RWPE2 (cell line): ENCODE measurements around the gene BABAM2.

Source experiments
- ATAC-seq: fragments of 200-7000 bp; cut with Tn5 transposase; 3 replicates; pipeline ENCODE4 v1.9.1; 2021; ENCODE audit warnings: low read depth
- DNase-seq: peaks from one replicate; pipeline ENCODE4 v3.0.0-alpha.2; 2020; ENCODE audit warnings: low spot score
- H3K27ac ChIP-seq: fragments of 450-650 bp; 2 replicates; pipeline ENCODE4 v1.5.1; 2017; ENCODE audit warnings: mild to moderate bottlenecking; ENCODE audit not compliant: poor library complexity, severe bottlenecking
- H3K27me3 ChIP-seq: fragments of 250-450 bp; sonication (Bioruptor Pico); 2 replicates; pipeline ENCODE4 v1.5.1; 2021; ENCODE audit warnings: mild to moderate bottlenecking, moderate library complexity; ENCODE audit not compliant: insufficient read depth, poor library complexity, severe bottlenecking
- H3K36me3 ChIP-seq: fragments of 250-450 bp; sonication (Bioruptor Pico); 2 replicates; pipeline ENCODE4 v1.5.1; 2020; ENCODE audit warnings: low read depth, mild to moderate bottlenecking, moderate library complexity
- H3K4me1 ChIP-seq: fragments of 250-450 bp; sonication (Bioruptor Pico); 2 replicates; pipeline ENCODE4 v1.5.1; 2021; ENCODE audit warnings: mild to moderate bottlenecking, moderate library complexity; ENCODE audit not compliant: insufficient read depth, poor library complexity, severe bottlenecking
- H3K4me3 ChIP-seq: fragments of 250-450 bp; sonication (Bioruptor Pico); 2 replicates; pipeline ENCODE4 v1.5.1; 2021; ENCODE audit warnings: mild to moderate bottlenecking, moderate library complexity; ENCODE audit not compliant: severe bottlenecking
- H3K9me3 ChIP-seq: fragments of 250-450 bp; sonication (Bioruptor Pico); 2 replicates; pipeline ENCODE4 v1.5.1; 2021; ENCODE audit warnings: mild to moderate bottlenecking, moderate library complexity; ENCODE audit not compliant: severe bottlenecking
- TF ChIP-seq, protein P1 (sequence below): fragments of 450-650 bp; IDR thresholded peaks from one replicate; pipeline ENCODE4 v1.5.1; 2017; ENCODE audit warnings: mild to moderate bottlenecking, moderate library complexity; ENCODE audit not compliant: poor library complexity, severe bottlenecking

The BABAM2 gene

GRCh38 chr2:27890146-27890923 is at the start of gene BABAM2, which contains the start of gene RBKS:
Gene BABAM2 (plus strand): TSS chr2:27890729. CDS start chr2:27894557, 3,828 bp downstream.
Gene RBKS (minus strand): TSS chr2:27890387. CDS start chr2:27890345, 42 bp downstream.
- ATAC-seq (peak; percentile 83), DNase-seq (peak; percentile 81)
- H3K27me3 ChIP-seq = no peaks in the 10 kb centered on the region
- no peaks in the 10 kb centered on the region for H3K9me3 ChIP-seq
- peaks cover 6% of the 10 kb centered on the region; the same call in 1 of the 2 replicates for H3K36me3 ChIP-seq
- H3K4me3 ChIP-seq = peak within 1 kb of the TSS; percentile 52
- TF ChIP-seq, protein P1, sequence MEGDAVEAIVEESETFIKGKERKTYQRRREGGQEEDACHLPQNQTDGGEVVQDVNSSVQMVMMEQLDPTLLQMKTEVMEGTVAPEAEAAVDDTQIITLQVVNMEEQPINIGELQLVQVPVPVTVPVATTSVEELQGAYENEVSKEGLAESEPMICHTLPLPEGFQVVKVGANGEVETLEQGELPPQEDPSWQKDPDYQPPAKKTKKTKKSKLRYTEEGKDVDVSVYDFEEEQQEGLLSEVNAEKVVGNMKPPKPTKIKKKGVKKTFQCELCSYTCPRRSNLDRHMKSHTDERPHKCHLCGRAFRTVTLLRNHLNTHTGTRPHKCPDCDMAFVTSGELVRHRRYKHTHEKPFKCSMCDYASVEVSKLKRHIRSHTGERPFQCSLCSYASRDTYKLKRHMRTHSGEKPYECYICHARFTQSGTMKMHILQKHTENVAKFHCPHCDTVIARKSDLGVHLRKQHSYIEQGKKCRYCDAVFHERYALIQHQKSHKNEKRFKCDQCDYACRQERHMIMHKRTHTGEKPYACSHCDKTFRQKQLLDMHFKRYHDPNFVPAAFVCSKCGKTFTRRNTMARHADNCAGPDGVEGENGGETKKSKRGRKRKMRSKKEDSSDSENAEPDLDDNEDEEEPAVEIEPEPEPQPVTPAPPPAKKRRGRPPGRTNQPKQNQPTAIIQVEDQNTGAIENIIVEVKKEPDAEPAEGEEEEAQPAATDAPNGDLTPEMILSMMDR = no peak
- peaks cover 29% of the 10 kb centered on the region for H3K4me1 ChIP-seq
- H3K27ac ChIP-seq = peak within 1 kb of the TSS; percentile 78

DNA sequence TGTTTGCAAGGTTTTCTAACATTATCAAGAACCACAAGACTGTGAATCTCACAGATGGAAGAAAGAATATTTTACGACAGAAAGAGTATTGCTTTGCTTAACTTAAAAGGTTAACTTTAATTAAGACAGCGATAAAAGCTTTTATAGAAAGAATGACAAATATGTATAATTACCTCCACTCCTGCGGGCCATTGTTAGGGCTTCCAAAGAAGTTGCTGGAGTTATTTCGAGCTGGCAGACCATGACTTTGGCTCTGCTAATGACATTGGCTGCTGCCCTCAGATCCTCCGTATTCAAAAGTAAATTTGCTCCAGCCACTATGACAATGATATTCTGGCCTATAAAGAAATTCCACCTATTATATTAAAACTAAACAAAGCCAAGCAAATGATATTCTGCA is 47.6 kb upstream of the BABAM2 start:
- Histone ChIP-seq H3K27ac (no peak overlapping the region), H3K9me3 (no peaks in the 10 kb centered on the region), H3K4me3 (no peak overlapping the region), H3K27me3 (no peaks in the 10 kb centered on the region), H3K4me1 (peaks cover 14% of the 10 kb centered on the region), H3K36me3 (no peaks in the 10 kb centered on the region)
- TF ChIP-seq, protein P1 = no peak
- ATAC-seq = no peak
- no peak for DNase-seq

DNA sequence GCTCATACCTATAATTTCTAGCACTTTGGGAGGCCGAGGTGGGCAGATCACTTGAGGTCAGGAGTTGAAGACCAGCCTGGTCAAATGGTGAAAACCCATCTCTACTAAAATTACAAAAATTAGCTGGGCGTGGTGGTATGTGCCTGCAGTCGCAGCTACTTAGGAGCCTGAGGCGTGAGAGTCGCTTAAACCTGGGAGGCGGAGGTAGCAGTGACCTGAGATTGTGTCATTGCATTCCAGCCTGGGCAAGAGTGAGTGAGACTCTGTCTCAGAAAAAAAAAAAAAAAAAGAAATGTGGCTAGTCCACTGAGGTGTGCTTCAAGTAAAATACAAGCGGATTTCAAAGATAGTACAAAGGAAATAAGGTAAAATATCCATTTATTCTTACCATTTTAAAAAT is 46.5 kb upstream of the BABAM2 start:
- Histone ChIP-seq H3K36me3 (no peaks in the 10 kb centered on the region), H3K9me3 (no peaks in the 10 kb centered on the region), H3K4me3 (no peak overlapping the region), H3K27me3 (no peaks in the 10 kb centered on the region), H3K27ac (no peak overlapping the region), H3K4me1 (peaks cover 14% of the 10 kb centered on the region)
- ATAC-seq (no peak), DNase-seq (no peak)
- TF ChIP-seq, protein P1 = no peak

- Histone ChIP-seq H3K4me1 (peaks cover 14% of the 10 kb centered on the region), H3K27me3 (no peaks in the 10 kb centered on the region), H3K36me3 (no peaks in the 10 kb centered on the region), H3K27ac (no peak overlapping the region), H3K9me3 (no peaks in the 10 kb centered on the region), H3K4me3 (no peak overlapping the region)
- TF ChIP-seq, protein P1 = no peak
- no peak for DNase-seq
- ATAC-seq = no peak
Observed at GRCh38 chr2:27844821-27845255, 45.7 kb upstream of the BABAM2 start.

- ATAC-seq = no peak
- DNase-seq = no peak
- no peaks in the 10 kb centered on the region for H3K9me3 ChIP-seq
Observed at GRCh38 chr2:27847333-27847732, 43.2 kb upstream of the BABAM2 start.

More at GRCh38 chr2:27847333-27847732, 43.2 kb upstream of the BABAM2 start:
- no peak overlapping the region for H3K4me3 ChIP-seq
- peaks cover 14% of the 10 kb centered on the region for H3K4me1 ChIP-seq
- no peak overlapping the region for H3K27ac ChIP-seq
- TF ChIP-seq, protein P1 = no peak
- no peaks in the 10 kb centered on the region for H3K27me3 ChIP-seq
- H3K36me3 ChIP-seq = no peaks in the 10 kb centered on the region
